HG03196 (cell line): ENCODE measurements around the gene OVOL3.

Experiments used
- ATAC-seq: cut with Tn5 transposase; IDR thresholded peaks from one replicate; pipeline ENCODE4 v1.9.1; 2021; ENCODE audit not compliant: unreplicated experiment

The OVOL3 gene

GRCh38 chr19:36099166-36099785 lies 11.7 kb upstream of the OVOL3 start:
- no peak for ATAC-seq

- no peak for ATAC-seq
These were observed 10.5 kb upstream of the OVOL3 start for GRCh38 chr19:36100476-36100875.

- no peak for ATAC-seq
These were observed 9.2 kb upstream of the OVOL3 start for GRCh38 chr19:36101550-36102327.

- no peak for ATAC-seq
These were observed 7.8 kb upstream of the OVOL3 start for GRCh38 chr19:36103040-36103626.

- ATAC-seq = no peak
These were observed 6.9 kb upstream of the OVOL3 start for GRCh38 chr19:36103842-36104552.

GRCh38 chr19:36106441-36106840 lies 4.5 kb upstream of the OVOL3 start:
- ATAC-seq = no peak

GRCh38 chr19:36106991-36107390 lies 4.0 kb upstream of the OVOL3 start:
- ATAC-seq = no peak

GRCh38 chr19:36108684-36109083 lies 2.3 kb upstream of the OVOL3 start:
- ATAC-seq = no peak

- no peak for ATAC-seq
These were observed 227 bp downstream of the OVOL3 start for GRCh38 chr19:36111200-36111539.

GRCh38 chr19:36112678-36113077 lies 1.7 kb downstream of the OVOL3 start:
- ATAC-seq = no peak

GRCh38 chr19:36113425-36113824 lies 2.5 kb downstream of the OVOL3 start:
- no peak for ATAC-seq

- no peak for ATAC-seq
These were observed 3.2 kb downstream of the OVOL3 start for GRCh38 chr19:36113894-36114720.

- ATAC-seq = peak; percentile 79
These were observed 3.9 kb downstream of the OVOL3 start, which contains the start of gene POLR2I for GRCh38 chr19:36114721-36115452. Gene POLR2I (minus strand): TSS chr19:36114875. CDS start chr19:36114856, 19 bp downstream.

- no peak for ATAC-seq
These were observed 4.8 kb downstream of the OVOL3 start, which contains the start of gene TBCB for GRCh38 chr19:36115453-36116343. Gene TBCB (plus strand): TSS chr19:36115468. CDS start chr19:36115561, 93 bp downstream.

- ATAC-seq = no peak
These were observed 5.3 kb downstream of the OVOL3 start for GRCh38 chr19:36116344-36116637.

- no peak for ATAC-seq
These were observed 9.4 kb downstream of the OVOL3 start for GRCh38 chr19:36120092-36120983.

GRCh38 chr19:36120984-36121358 lies 10.0 kb downstream of the OVOL3 start:
- ATAC-seq = no peak

- ATAC-seq = no peak
These were observed 10.7 kb downstream of the OVOL3 start for GRCh38 chr19:36121486-36122124.
